Neuronal stem cell (in vitro differentiated cells): ENCODE results near the gene G3BP1.
A peak's percentile ranks its signal among the peaks of the same experiment; 100 is the strongest.

Source experiments
- DNase-seq: peaks from one replicate; pipeline ENCODE4 v3.0.0-alpha.2; 2013; ENCODE audit warnings: low spot score
- H2AFZ ChIP-seq: one replicate; pipeline ENCODE4 v1.6.1; 2013; ENCODE audit warnings: mild to moderate bottlenecking, low read length, inconsistent platforms
- H2AK5ac ChIP-seq: 2 replicates; pipeline ENCODE4 v1.6.1; 2013; ENCODE audit warnings: low read depth, mild to moderate bottlenecking, inconsistent platforms, low read length, moderate library complexity, mixed read lengths
- H2BK120ac ChIP-seq: 2 replicates; pipeline ENCODE4 v1.6.1; 2013; ENCODE audit warnings: low read depth, mild to moderate bottlenecking, inconsistent platforms, low read length, moderate library complexity, mixed read lengths
- H2BK12ac ChIP-seq: one replicate; pipeline ENCODE4 v1.6.1; 2013; ENCODE audit warnings: low read length, inconsistent platforms
- H2BK15ac ChIP-seq: 2 replicates; pipeline ENCODE4 v1.6.1; 2013; ENCODE audit warnings: mild to moderate bottlenecking, low read length, inconsistent platforms, mixed read lengths
- H2BK5ac ChIP-seq: one replicate; pipeline ENCODE4 v1.6.1; 2013; ENCODE audit warnings: inconsistent platforms, mild to moderate bottlenecking, low read length, moderate library complexity
- H3K14ac ChIP-seq: one replicate; pipeline ENCODE4 v1.6.1; 2013; ENCODE audit warnings: low read length, inconsistent platforms
- H3K18ac ChIP-seq: 2 replicates; pipeline ENCODE4 v1.6.1; 2013; ENCODE audit warnings: low read length, inconsistent platforms
- H3K23ac ChIP-seq: 2 replicates; pipeline ENCODE4 v1.6.1; 2013; ENCODE audit warnings: low read depth, mild to moderate bottlenecking, mixed read lengths, low read length, inconsistent platforms; ENCODE audit not compliant: poor library complexity
- H3K27ac ChIP-seq: replicated peaks from 3 replicates; pipeline ENCODE4 v1.5.1; 2013; ENCODE audit warnings: low read length, inconsistent platforms
- H3K27me3 ChIP-seq, 3 experiments: 2 replicates each; pipeline ENCODE4 v1.6.1; 2013; ENCODE audit warnings: low read length in 3 of 3, mild to moderate bottlenecking in 2 of 3, inconsistent platforms in 1 of 3, low read depth in 1 of 3, mixed read lengths in 1 of 3, moderate library complexity in 1 of 3; ENCODE audit not compliant: control insufficient read depth in 3 of 3, insufficient read depth in 3 of 3
- H3K36me3 ChIP-seq, 2 donors: replicated peaks in 1 of 2; 2 replicates each; pipeline ENCODE4 v1.6.1; 2013; ENCODE audit warnings: low read length in 2 of 2; ENCODE audit not compliant: control insufficient read depth in 2 of 2, insufficient read depth in 2 of 2
- H3K4ac ChIP-seq: 2 replicates; pipeline ENCODE4 v1.6.1; 2013; ENCODE audit warnings: inconsistent platforms, mild to moderate bottlenecking, low read length, moderate library complexity
- H3K4me1 ChIP-seq, 2 donors: 1 replicate in 1 of 2; 2 replicates in 1 of 2; pipeline ENCODE4 v1.6.1; 2013; ENCODE audit warnings: low read length in 2 of 2, low read depth in 1 of 2; ENCODE audit not compliant: control insufficient read depth in 2 of 2, insufficient read depth in 1 of 2
- H3K4me2 ChIP-seq: one replicate; pipeline ENCODE4 v1.6.1; 2013; ENCODE audit warnings: mild to moderate bottlenecking, low read length, inconsistent platforms; ENCODE audit not compliant: insufficient read depth, poor library complexity, severe bottlenecking
- H3K4me3 ChIP-seq, 2 donors: 2 replicates each; pipeline ENCODE4 v1.5.1; 2013; ENCODE audit warnings: low read length in 2 of 2, mild to moderate bottlenecking in 2 of 2, inconsistent platforms in 1 of 2, moderate library complexity in 1 of 2
- H3K79me1 ChIP-seq: one replicate; pipeline ENCODE4 v1.6.1; 2013; ENCODE audit warnings: low read depth, mild to moderate bottlenecking, inconsistent platforms, low read length, moderate library complexity
- H3K9ac ChIP-seq: one replicate; pipeline ENCODE4 v1.6.1; 2013; ENCODE audit warnings: mild to moderate bottlenecking, low read depth, low read length, inconsistent platforms; ENCODE audit not compliant: poor library complexity
- H3K9me3 ChIP-seq, 2 donors: replicated peaks in 1 of 2; 2 replicates each; pipeline versions ENCODE3 to v1.6.1; 2013; ENCODE audit warnings: low read length in 2 of 2, mild to moderate bottlenecking in 2 of 2, inconsistent platforms in 1 of 2, low read depth in 1 of 2, mixed read lengths in 1 of 2, moderate library complexity in 1 of 2; ENCODE audit not compliant: control insufficient read depth in 2 of 2, insufficient read depth in 1 of 2
- H4K8ac ChIP-seq: one replicate; pipeline ENCODE4 v1.6.1; 2013; ENCODE audit warnings: low read depth, mild to moderate bottlenecking, inconsistent platforms, low read length, moderate library complexity
- H4K91ac ChIP-seq: one replicate; pipeline ENCODE4 v1.6.1; 2013; ENCODE audit warnings: low read length, low read depth, mild to moderate bottlenecking, inconsistent platforms; ENCODE audit not compliant: poor library complexity
- WGBS, 2 donors: extraction: QIAGEN DNeasy Blood & Tissue Kit; methylation state at CpG; one replicate each; pipeline ENCODE4 v1.1.7; 2013; ENCODE audit warnings: missing lambda C conversion rate in 2 of 2, mixed read lengths in 1 of 2; ENCODE audit not compliant: insufficient read length in 2 of 2, insufficient replicate concordance in 1 of 2; ENCODE audit errors: extremely low coverage in 2 of 2; 5-methylcytosine and 5-hydroxymethylcytosine counted together

G3BP1 gene

GRCh38 chr5:151820271-151820670 is 48.5 kb downstream of the G3BP1 start:
- no peak overlapping the region for H3K27ac ChIP-seq
- H3K4me2 ChIP-seq: no peak overlapping the region
- H3K27me3 ChIP-seq: no peaks in the 10 kb centered on the region
- no peak overlapping the region for H3K14ac ChIP-seq
- H2BK15ac ChIP-seq: no peak overlapping the region
- H2AFZ ChIP-seq: no peak overlapping the region
- no peaks in the 10 kb centered on the region for H3K79me1 ChIP-seq
- DNase-seq: no peak
- WGBS, 2 donors: no CpG with 5 or more reads among the region's 3 CpGs
- no peak overlapping the region for H3K4ac ChIP-seq
- H4K91ac ChIP-seq: no peak overlapping the region
- peaks cover 1 to 30% of the 10 kb centered on the region in 2 donors for H3K36me3 ChIP-seq
- no peak overlapping the region for H2BK120ac ChIP-seq
- H4K8ac ChIP-seq: no peak overlapping the region
- H2AK5ac ChIP-seq: no peak overlapping the region
- no peak overlapping the region for H3K18ac ChIP-seq
- H3K4me1 ChIP-seq: peaks cover 0 to 5% of the 10 kb centered on the region in 2 donors
- H2BK5ac ChIP-seq: no peak overlapping the region
- no peak overlapping the region for H2BK12ac ChIP-seq
- H3K4me3 ChIP-seq: no peak overlapping the region
- no peaks in the 10 kb centered on the region for H3K9me3 ChIP-seq
- H3K23ac ChIP-seq: no peak overlapping the region
- no peak overlapping the region for H3K9ac ChIP-seq

GRCh38 chr5:151820903-151821302 is 49.1 kb downstream of the G3BP1 start:
- Histone ChIP-seq H3K14ac (no peak overlapping the region), H2BK120ac (no peak overlapping the region), H3K4me2 (no peak overlapping the region), H3K4me1 (peaks cover 0 to 5% of the 10 kb centered on the region in 2 donors), H4K8ac (no peak overlapping the region), H3K9ac (no peak overlapping the region), H2BK15ac (no peak overlapping the region), H3K36me3 (peaks cover 1 to 28% of the 10 kb centered on the region in 2 donors), H3K4me3 (no peak overlapping the region), H4K91ac (no peak overlapping the region), H2BK5ac (no peak overlapping the region), H2AK5ac (no peak overlapping the region), H3K18ac (no peak overlapping the region), H3K79me1 (no peaks in the 10 kb centered on the region), H3K23ac (no peak overlapping the region), H2AFZ (no peak overlapping the region), H3K9me3 (no peaks in the 10 kb centered on the region), H3K27ac (no peak overlapping the region), H3K27me3 (no peaks in the 10 kb centered on the region), H2BK12ac (no peak overlapping the region), H3K4ac (no peak overlapping the region)
- no CpG with 5 or more reads among the region's 1 CpG for WGBS, 2 donors
- no peak for DNase-seq

- H2BK15ac ChIP-seq: no peak overlapping the region
- H2AFZ ChIP-seq: no peak overlapping the region
- no peak overlapping the region for H3K4me2 ChIP-seq
- peaks cover 0 to 27% of the 10 kb centered on the region in 2 donors for H3K36me3 ChIP-seq
- H2BK120ac ChIP-seq: no peak overlapping the region
- no peaks in the 10 kb centered on the region for H3K27me3 ChIP-seq
- no peak overlapping the region for H4K8ac ChIP-seq
- H3K4ac ChIP-seq: no peak overlapping the region
- H2BK12ac ChIP-seq: no peak overlapping the region
- peak overlapping the region; percentile 11 for H3K23ac ChIP-seq
- H3K9me3 ChIP-seq: no peaks in the 10 kb centered on the region
- H3K14ac ChIP-seq: no peak overlapping the region
- no peak overlapping the region for H4K91ac ChIP-seq
- H2AK5ac ChIP-seq: no peak overlapping the region
- H3K18ac ChIP-seq: no peak overlapping the region
- no peak for DNase-seq
- no CpG with 5 or more reads among the region's 4 CpGs for WGBS, 2 donors
- H2BK5ac ChIP-seq: no peak overlapping the region
- H3K9ac ChIP-seq: no peak overlapping the region
- no peaks in the 10 kb centered on the region for H3K79me1 ChIP-seq
- H3K27ac ChIP-seq: no peak overlapping the region
- no peak overlapping the region for H3K4me3 ChIP-seq
- peaks cover 0 to 5% of the 10 kb centered on the region in 2 donors for H3K4me1 ChIP-seq
Measured at GRCh38 chr5:151822141-151822540, 50.4 kb downstream of the G3BP1 start.

DNA sequence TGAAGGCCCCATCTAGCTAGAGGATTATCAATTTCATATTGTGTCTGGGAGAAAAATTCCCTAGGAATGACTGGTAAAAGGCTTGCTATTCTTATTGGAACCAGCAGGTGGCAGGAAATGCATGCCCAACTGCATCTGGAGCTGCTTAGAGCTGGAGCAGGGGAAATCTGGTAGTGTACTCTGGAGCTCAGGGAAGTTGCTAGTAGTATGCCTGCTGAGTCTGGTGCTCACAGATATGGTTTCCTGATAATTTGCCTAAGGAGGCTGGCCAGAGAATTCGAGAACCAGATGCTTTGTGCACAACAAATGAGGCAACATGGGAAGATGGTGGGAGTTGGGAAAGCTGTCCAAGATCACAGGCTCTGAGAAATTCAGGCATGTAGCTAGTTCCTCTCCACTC is 53.7 kb downstream of the G3BP1 start:
- H3K36me3 ChIP-seq: peaks cover 0 to 32% of the 10 kb centered on the region in 2 donors

More for the DNA sequence above, 53.7 kb downstream of the G3BP1 start:
- Histone ChIP-seq H4K91ac (no peak overlapping the region), H3K79me1 (no peaks in the 10 kb centered on the region), H3K14ac (no peak overlapping the region), H2BK5ac (no peak overlapping the region), H3K27me3 (no peaks in the 10 kb centered on the region), H2AK5ac (no peak overlapping the region), H3K18ac (no peak overlapping the region), H3K9ac (no peak overlapping the region), H3K4ac (no peak overlapping the region), H2AFZ (no peak overlapping the region), H3K9me3 (peaks cover 0 to 1% of the 10 kb centered on the region in 2 donors), H2BK12ac (no peak overlapping the region), H3K23ac (no peak overlapping the region), H4K8ac (no peak overlapping the region), H3K4me2 (no peak overlapping the region), H3K4me1 (peaks cover 0 to 5% of the 10 kb centered on the region in 2 donors), H3K4me3 (no peak overlapping the region), H2BK120ac (no peak overlapping the region), H3K27ac (no peak overlapping the region), H2BK15ac (no peak overlapping the region)
- peak; percentile 71 for DNase-seq
- no CpG with 5 or more reads among the region's 1 CpG for WGBS, 2 donors
